ENCODE data around the gene STK26. TPM values are rescaled to one million over a fixed set of nuclear protein-coding genes. Genes with fewer than 3 reads are reported as not detected.

STK26 gene
- total and polyA plus RNA-seq, 4 donors: 9.1 to 16.4 (median 11.1) TPM

DNA sequence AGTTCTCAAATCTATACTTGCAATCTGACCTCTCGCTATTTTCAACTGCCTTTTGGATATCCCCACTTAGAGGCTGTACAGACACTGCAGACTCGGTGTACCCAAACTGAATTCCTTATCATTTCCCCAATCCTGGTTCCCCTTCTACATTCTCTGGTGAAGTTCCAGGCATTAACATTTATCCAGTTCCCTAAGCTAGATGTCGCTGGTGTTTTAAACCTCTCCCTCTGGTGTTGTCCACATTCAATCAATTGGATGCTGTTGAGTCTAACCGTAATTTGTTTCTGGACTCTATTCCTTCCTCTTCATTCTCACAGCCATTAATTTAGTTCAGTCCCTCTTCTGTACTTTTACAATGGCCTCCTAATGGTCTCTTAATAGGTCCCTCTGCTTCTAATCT lies 7.2 kb upstream of the STK26 start:
- no peak for DNase-seq
- Histone ChIP-seq H3K36me3 (ENCODE audit: control insufficient read depth in 4 of 4, insufficient read depth in 4 of 4, low read length in 4 of 4) (no peaks in the 10 kb centered on the region), H3K9ac (ENCODE audit: insufficient read depth in 1 of 2, low read length in 2 of 2) (no peak overlapping the region), H3K9me3 (ENCODE audit: control insufficient read depth in 4 of 4, insufficient read depth in 3 of 4, low read length in 3 of 4) (no peaks in the 10 kb centered on the region), H3K27ac (ENCODE audit: low read depth in 1 of 2, low read length in 1 of 2) (no peak overlapping the region), H3K4me3 (no peak overlapping the region), H3K27me3 (ENCODE audit: control insufficient read depth in 3 of 3, insufficient read depth in 3 of 3, low read length in 2 of 3) (peaks cover 3 to 46% (median 26%) of the 10 kb centered on the region in 3 donors), H3K4me1 (ENCODE audit: control insufficient read depth in 5 of 5, insufficient read depth in 5 of 5, low read length in 5 of 5) (no peaks in the 10 kb centered on the region)
- ATAC-seq (ENCODE audit: insufficient read depth, low FRiP score): no peak
- TF ChIP-seq, protein P1, sequence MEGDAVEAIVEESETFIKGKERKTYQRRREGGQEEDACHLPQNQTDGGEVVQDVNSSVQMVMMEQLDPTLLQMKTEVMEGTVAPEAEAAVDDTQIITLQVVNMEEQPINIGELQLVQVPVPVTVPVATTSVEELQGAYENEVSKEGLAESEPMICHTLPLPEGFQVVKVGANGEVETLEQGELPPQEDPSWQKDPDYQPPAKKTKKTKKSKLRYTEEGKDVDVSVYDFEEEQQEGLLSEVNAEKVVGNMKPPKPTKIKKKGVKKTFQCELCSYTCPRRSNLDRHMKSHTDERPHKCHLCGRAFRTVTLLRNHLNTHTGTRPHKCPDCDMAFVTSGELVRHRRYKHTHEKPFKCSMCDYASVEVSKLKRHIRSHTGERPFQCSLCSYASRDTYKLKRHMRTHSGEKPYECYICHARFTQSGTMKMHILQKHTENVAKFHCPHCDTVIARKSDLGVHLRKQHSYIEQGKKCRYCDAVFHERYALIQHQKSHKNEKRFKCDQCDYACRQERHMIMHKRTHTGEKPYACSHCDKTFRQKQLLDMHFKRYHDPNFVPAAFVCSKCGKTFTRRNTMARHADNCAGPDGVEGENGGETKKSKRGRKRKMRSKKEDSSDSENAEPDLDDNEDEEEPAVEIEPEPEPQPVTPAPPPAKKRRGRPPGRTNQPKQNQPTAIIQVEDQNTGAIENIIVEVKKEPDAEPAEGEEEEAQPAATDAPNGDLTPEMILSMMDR (IDR thresholded peaks at IDR 0.05; ENCODE audit: control extremely low read depth, extremely low read depth): no peak
- 48 to 62% methylated on average over 4 of the region's 4 CpGs for WGBS, 2 donors

DNA sequence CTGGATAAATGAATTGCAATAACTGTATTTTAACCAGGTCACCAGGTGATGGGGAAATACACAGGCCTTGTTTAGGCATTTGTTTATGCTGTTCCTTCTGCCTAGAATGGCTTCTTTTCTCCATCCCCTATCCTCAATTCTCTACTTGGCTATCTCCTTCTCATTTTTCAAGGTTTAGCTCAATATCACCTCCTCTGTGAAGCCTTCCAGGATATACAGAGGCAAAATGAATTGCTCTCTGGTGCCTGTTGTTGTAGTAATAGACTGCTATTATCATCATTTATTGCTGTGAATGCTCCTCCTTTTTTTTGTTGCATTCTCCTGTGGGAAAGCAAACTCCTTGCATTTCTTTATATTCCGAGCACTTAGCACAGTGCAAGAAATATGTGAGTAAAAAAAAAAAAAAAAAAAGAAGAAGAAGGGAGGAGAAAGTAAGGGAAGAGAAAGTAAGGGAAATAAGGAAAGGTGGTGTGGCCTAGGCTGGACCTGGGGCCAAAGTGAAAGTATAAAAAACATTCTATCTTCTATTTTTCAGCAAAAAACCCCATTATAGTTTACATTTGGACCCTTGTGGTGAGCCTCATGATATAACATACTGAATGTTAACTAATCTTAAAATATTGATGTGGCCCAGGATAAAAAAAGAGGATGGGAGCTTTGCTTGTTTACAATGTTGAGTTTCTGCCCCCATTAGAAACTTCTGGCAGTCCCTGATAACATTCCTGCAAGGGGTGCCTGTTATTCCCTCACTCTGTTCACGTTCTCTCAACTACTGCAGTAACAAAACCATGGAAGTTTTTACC lies 6.3 kb upstream of the STK26 start:
- Histone ChIP-seq H3K4me1 (ENCODE audit: control insufficient read depth in 5 of 5, insufficient read depth in 5 of 5, low read length in 5 of 5) (no peaks in the 10 kb centered on the region), H3K36me3 (ENCODE audit: control insufficient read depth in 4 of 4, insufficient read depth in 4 of 4, low read length in 4 of 4) (no peaks in the 10 kb centered on the region), H3K27me3 (ENCODE audit: control insufficient read depth in 3 of 3, insufficient read depth in 3 of 3, low read length in 2 of 3) (peaks cover 8 to 55% (median 30%) of the 10 kb centered on the region in 3 donors), H3K9me3 (ENCODE audit: control insufficient read depth in 4 of 4, insufficient read depth in 3 of 4, low read length in 3 of 4) (no peaks in the 10 kb centered on the region), H3K4me3 (no peak overlapping the region), H3K9ac (ENCODE audit: insufficient read depth in 1 of 2, low read length in 2 of 2) (no peak overlapping the region), H3K27ac (ENCODE audit: low read depth in 1 of 2, low read length in 1 of 2) (no peak overlapping the region)
- ATAC-seq (ENCODE audit: insufficient read depth, low FRiP score) (no peak), DNase-seq (no peak)
- TF ChIP-seq, protein P1 (IDR thresholded peaks at IDR 0.05; ENCODE audit: control extremely low read depth, extremely low read depth): no peak
- 32 to 55% methylated on average over 2 of the region's 2 CpGs for WGBS, 2 donors

DNA sequence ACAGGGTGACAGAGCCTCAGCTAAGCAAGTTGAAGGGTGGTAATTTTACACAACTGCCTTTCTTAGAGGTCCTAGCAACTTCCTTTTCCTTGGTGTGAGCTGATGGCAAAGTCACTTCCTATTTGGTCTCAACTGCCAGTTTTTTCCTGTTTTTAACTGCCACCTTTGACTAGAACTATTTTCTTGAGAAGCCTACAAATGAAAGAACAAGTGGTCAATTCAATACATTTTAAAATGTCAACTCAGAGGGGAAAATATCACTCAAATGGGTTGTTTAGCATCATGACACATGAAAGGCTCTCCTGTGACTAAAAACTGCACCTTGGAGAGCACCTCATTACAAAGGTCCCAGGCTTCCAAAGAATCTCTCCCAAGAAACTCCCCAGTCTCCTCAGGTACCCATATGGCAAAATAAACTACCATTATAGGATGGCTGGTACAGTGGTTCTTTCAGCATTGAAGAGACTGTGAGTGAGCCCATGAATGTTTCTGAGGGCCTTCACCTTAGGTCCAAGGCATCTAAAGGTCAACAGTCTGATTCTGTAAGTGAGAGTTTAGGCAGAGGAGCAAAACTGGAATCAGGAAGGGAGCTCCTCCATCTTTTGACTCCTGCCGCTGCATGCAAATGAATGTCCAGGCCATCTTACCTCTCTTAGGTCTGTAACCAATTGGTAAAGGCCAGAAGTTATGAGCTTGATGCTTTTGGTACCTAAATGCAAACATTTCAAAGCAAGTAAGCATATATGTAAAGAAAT lies 5.5 kb upstream of the STK26 start:
- Histone ChIP-seq H3K9me3 (ENCODE audit: control insufficient read depth in 4 of 4, insufficient read depth in 3 of 4, low read length in 3 of 4) (no peaks in the 10 kb centered on the region), H3K9ac (ENCODE audit: insufficient read depth in 1 of 2, low read length in 2 of 2) (no peak overlapping the region), H3K27me3 (ENCODE audit: control insufficient read depth in 3 of 3, insufficient read depth in 3 of 3, low read length in 2 of 3) (peaks cover 8 to 49% (median 35%) of the 10 kb centered on the region in 3 donors), H3K4me3 (no peak overlapping the region), H3K4me1 (ENCODE audit: control insufficient read depth in 5 of 5, insufficient read depth in 5 of 5, low read length in 5 of 5) (peaks cover 0 to 3% (median 0%) of the 10 kb centered on the region in 5 donors), H3K36me3 (ENCODE audit: control insufficient read depth in 4 of 4, insufficient read depth in 4 of 4, low read length in 4 of 4) (no peaks in the 10 kb centered on the region), H3K27ac (ENCODE audit: low read depth in 1 of 2, low read length in 1 of 2) (no peak overlapping the region)
- DNase-seq: no peak
- ATAC-seq (ENCODE audit: insufficient read depth, low FRiP score): no peak
- WGBS, 2 donors: 85 to 86% methylated on average over 1 of the region's 1 CpG
- TF ChIP-seq, protein P1 (IDR thresholded peaks at IDR 0.05; ENCODE audit: control extremely low read depth, extremely low read depth): no peak
